GM12892 (cell line): ENCODE measurements around the gene HOMER2.

ENCODE experiments used
- POLR2A ChIP-seq: IDR thresholded peaks from 2 replicates; pipeline ENCODE4 v1.6.1; 2011; ENCODE audit warnings: low read depth, low read length, control low read depth
- POLR2AphosphoS5 ChIP-seq: IDR thresholded peaks from 2 replicates; pipeline ENCODE4 v1.6.1; 2011; ENCODE audit warnings: low read depth, low read length, control low read depth

GRCh38 chr15:82810061-82810889 lies 142.2 kb downstream of the HOMER2 start:
- TF ChIP-seq POLR2A: no peak
- no peak for TF ChIP-seq POLR2AphosphoS5
